Measurements from ENCODE around the gene CDPF1. TPM values are rescaled to one million over a fixed set of nuclear protein-coding genes. Genes with fewer than 3 reads are reported as not detected.

The CDPF1 gene
- total RNA-seq, 2 donors from 2014 or later: 8.1 to 12.4 TPM

DNA sequence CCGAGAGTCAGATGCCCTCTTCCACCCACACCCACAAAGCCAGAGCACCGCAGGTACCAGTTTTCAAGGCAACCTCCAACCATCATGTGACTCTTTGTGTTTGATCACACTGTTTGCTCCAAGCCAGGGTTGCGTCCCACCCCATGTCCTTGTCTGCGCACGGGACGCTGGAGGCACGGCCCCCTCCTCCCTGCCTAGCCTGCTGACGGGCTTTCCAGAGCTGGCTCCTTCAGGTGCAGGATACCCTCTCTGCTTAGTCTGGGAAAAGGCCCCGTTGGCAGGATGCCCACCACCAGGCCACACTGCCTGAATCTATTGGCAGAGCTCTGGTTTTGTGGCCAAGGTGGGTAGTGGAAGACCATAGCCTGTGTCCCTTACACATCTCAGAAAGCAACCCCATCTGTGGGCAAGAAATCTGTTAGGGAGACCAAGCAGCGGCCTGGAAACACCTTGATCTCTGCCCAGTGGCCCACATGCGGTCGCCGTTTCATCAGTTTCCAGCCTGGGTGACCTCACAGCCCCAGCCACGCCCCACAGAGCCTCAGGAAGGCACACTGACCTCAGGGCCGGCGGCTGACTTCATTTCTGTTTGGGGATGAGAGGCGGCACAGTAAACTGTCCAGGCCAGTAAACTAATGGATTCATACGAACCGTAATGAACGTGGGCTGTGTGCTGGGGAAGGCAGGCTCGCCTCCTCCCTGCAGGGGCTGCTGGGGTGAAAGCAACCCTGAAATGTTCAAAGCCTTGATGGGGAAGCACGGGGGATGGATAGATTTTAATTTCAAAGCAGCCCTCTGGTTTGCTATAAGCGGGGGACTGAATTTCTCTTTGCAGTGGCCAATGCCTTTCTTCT is 25.8 kb downstream of the CDPF1 start:
- Histone ChIP-seq H3K4me1 (ENCODE audit: control insufficient read depth in 1 of 2, low read depth in 2 of 2) (no peaks in the 10 kb centered on the region), H3K4me3 (no peak overlapping the region), H3K36me3 (peaks cover 22% of the 10 kb centered on the region), H3K27me3 (replicated peaks; ENCODE audit: insufficient read depth) (no peaks in the 10 kb centered on the region), H3K27ac (no peak overlapping the region), H3K9me3 (no peaks in the 10 kb centered on the region)
- TF ChIP-seq, protein P1, sequence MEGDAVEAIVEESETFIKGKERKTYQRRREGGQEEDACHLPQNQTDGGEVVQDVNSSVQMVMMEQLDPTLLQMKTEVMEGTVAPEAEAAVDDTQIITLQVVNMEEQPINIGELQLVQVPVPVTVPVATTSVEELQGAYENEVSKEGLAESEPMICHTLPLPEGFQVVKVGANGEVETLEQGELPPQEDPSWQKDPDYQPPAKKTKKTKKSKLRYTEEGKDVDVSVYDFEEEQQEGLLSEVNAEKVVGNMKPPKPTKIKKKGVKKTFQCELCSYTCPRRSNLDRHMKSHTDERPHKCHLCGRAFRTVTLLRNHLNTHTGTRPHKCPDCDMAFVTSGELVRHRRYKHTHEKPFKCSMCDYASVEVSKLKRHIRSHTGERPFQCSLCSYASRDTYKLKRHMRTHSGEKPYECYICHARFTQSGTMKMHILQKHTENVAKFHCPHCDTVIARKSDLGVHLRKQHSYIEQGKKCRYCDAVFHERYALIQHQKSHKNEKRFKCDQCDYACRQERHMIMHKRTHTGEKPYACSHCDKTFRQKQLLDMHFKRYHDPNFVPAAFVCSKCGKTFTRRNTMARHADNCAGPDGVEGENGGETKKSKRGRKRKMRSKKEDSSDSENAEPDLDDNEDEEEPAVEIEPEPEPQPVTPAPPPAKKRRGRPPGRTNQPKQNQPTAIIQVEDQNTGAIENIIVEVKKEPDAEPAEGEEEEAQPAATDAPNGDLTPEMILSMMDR (IDR thresholded peaks at IDR 0.05): no peak
- no peak for DNase-seq (ENCODE audit: low spot score)
- ATAC-seq (ENCODE audit: insufficient number of reproducible peaks, low FRiP score, low read depth): no peak

DNA sequence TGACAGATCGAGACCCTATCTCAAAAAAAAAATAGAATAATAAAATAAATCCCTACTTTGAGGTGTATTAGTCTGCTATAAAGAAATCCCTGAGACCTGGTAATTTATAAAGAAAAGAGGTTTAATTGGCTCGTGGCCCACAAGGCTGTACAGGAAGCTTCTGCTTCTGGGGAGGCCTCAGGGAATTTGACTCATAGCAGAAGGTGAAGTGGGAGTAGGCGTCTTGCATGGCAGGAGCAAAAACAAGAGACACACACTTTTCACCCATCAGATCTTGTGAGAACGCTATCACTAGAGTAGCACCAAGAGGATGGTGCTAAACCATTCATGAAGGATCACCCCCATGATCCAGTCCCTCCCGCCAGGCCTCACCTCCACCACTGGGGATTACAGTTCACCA is 29.2 kb downstream of the CDPF1 start:
- no peak for ATAC-seq (ENCODE audit: insufficient number of reproducible peaks, low FRiP score, low read depth)
- H3K4me3 ChIP-seq: no peak overlapping the region

DNA sequence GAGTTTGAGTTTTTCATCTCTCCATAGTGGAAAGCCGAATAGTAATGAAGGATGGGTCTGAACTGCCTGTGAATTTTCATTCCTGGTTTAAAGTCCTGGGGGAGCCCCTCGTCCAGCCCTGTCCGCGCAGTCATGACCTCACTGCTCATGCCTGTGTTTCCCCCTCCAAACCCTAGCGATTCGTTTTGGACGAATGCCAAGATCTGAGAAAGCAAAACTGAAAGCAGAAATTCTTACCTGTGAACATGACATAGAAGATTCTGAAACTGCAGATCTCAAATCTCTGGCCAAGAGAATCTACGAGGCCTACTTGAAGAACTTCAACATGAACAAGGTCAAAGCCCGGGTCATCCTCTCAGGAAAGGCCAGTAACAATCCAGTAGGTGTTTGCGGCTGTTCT is 30.5 kb downstream of the CDPF1 start:
- TF ChIP-seq, protein P1 (IDR thresholded peaks at IDR 0.05): no peak
- no peak overlapping the region for H3K27ac ChIP-seq
- H3K36me3 ChIP-seq: peaks cover 50% of the 10 kb centered on the region
- no peak for ATAC-seq (ENCODE audit: insufficient number of reproducible peaks, low FRiP score, low read depth)
- no peak overlapping the region for H3K4me3 ChIP-seq
- H3K27me3 ChIP-seq (replicated peaks; ENCODE audit: insufficient read depth): no peaks in the 10 kb centered on the region
- DNase-seq (ENCODE audit: low spot score): no peak
- no peaks in the 10 kb centered on the region for H3K4me1 ChIP-seq (ENCODE audit: control insufficient read depth in 1 of 2, low read depth in 2 of 2)
- H3K9me3 ChIP-seq: no peaks in the 10 kb centered on the region

More for the DNA sequence above, 29.2 kb downstream of the CDPF1 start:
- Histone ChIP-seq H3K4me1 (ENCODE audit: control insufficient read depth in 1 of 2, low read depth in 2 of 2) (no peaks in the 10 kb centered on the region), H3K27ac (no peak overlapping the region), H3K36me3 (peaks cover 43% of the 10 kb centered on the region), H3K27me3 (replicated peaks; ENCODE audit: insufficient read depth) (no peaks in the 10 kb centered on the region), H3K9me3 (no peaks in the 10 kb centered on the region)
- DNase-seq (ENCODE audit: low spot score): no peak
- TF ChIP-seq, protein P1 (IDR thresholded peaks at IDR 0.05): no peak

DNA sequence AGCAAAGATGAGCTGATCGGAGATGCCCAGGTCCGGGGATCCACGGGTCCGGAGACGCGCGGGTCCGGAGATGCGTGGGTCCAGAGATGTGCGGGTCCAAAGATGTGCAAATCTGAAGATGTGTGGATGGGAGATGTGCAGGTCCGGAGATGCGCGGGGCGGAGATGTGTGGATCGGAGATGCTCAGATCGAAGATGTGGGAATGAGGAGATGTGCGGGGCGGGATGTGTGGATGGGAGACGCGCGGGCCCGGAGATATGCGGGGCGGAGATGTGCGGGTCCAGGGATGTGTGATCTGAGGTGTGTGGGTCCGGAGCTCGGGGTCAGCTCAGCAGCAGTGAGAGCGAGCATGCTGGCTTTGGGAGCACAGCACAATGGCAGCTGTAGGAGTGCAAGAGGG is 35.5 kb downstream of the CDPF1 start:
- DNase-seq (ENCODE audit: low spot score) (no peak), ATAC-seq (ENCODE audit: insufficient number of reproducible peaks, low FRiP score, low read depth) (no peak)
- no peak overlapping the region for H3K27ac ChIP-seq
- no peak overlapping the region for H3K4me3 ChIP-seq
- H3K36me3 ChIP-seq: peaks cover 40% of the 10 kb centered on the region
- no peaks in the 10 kb centered on the region for H3K27me3 ChIP-seq (replicated peaks; ENCODE audit: insufficient read depth)
- TF ChIP-seq, protein P1 (IDR thresholded peaks at IDR 0.05): no peak
- H3K4me1 ChIP-seq (ENCODE audit: control insufficient read depth in 1 of 2, low read depth in 2 of 2): no peaks in the 10 kb centered on the region
- H3K9me3 ChIP-seq: peaks cover 2% of the 10 kb centered on the region

DNA sequence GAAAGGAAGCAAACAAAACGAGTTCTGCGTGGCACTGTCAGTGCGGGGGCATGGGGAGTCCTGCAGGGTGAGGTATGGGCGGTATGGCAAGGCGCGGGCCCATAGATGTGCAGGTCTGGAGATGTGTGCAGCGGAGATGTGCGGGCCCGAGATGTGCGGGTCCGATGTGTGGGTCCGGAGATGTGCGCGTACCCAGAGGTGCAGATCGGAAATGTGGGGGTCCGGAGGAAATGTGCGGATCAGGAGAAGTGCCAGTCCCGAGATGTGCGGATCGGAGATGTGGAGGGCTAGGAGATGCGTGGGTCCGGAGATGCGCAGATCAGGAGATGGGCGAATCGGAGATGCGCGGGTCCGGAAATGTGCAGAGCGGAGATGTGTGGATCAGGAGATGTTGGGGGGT is 35.9 kb downstream of the CDPF1 start:
- Histone ChIP-seq H3K4me1 (ENCODE audit: control insufficient read depth in 1 of 2, low read depth in 2 of 2) (no peaks in the 10 kb centered on the region), H3K9me3 (peaks cover 7% of the 10 kb centered on the region), H3K27me3 (replicated peaks; ENCODE audit: insufficient read depth) (no peaks in the 10 kb centered on the region), H3K27ac (no peak overlapping the region), H3K4me3 (no peak overlapping the region), H3K36me3 (peaks cover 40% of the 10 kb centered on the region)
- no peak for ATAC-seq (ENCODE audit: insufficient number of reproducible peaks, low FRiP score, low read depth)
- TF ChIP-seq, protein P1 (IDR thresholded peaks at IDR 0.05): no peak
- DNase-seq (ENCODE audit: low spot score): no peak
